HL-60 (cell line): ENCODE data around the gene ARMCX2.

Experiments used
- DNase-seq, 2 experiments: peaks; one replicate each; pipeline ENCODE4 v3.0.0-alpha.2; 2010 to 2020; ENCODE audit warnings: low read depth in 1 of 2, low spot score in 1 of 2
- H3K27ac ChIP-seq: fragments of 250-450 bp; sonication (Bioruptor Pico); replicated peaks from 2 replicates; pipeline ENCODE4 v1.5.1; 2020; ENCODE audit warnings: mild to moderate bottlenecking, moderate library complexity
- H3K27me3 ChIP-seq: fragments of 250-450 bp; sonication (Bioruptor Pico); 2 replicates; pipeline ENCODE4 v1.5.1; 2021; ENCODE audit warnings: mild to moderate bottlenecking, moderate library complexity; ENCODE audit not compliant: insufficient read depth, poor library complexity, severe bottlenecking
- H3K4me3 ChIP-seq: replicated peaks from 2 replicates; pipeline ENCODE4 v1.5.1; 2011; ENCODE audit warnings: mild to moderate bottlenecking, control low read depth, low read length; ENCODE audit not compliant: insufficient read depth
- GABPA ChIP-seq: IDR thresholded peaks from 2 replicates; pipeline ENCODE4 v1.6.1; 2012; ENCODE audit warnings: low read depth
- POLR2AphosphoS5 ChIP-seq: IDR thresholded peaks from 2 replicates; pipeline ENCODE4 v1.6.1; 2012; ENCODE audit warnings: low read depth
- SPI1 ChIP-seq: IDR thresholded peaks from 2 replicates; pipeline ENCODE4 v1.6.1; 2012; ENCODE audit warnings: low read depth, mild to moderate bottlenecking, borderline replicate concordance
- TF ChIP-seq, protein P1 (sequence below): IDR thresholded peaks from 2 replicates; pipeline ENCODE4 v1.6.1; 2012; ENCODE audit warnings: low read depth; ENCODE audit not compliant: insufficient replicate concordance
- TF ChIP-seq, protein P2 (sequence below): IDR thresholded peaks from one replicate; pipeline ENCODE4 v1.5.1; 2011; ENCODE audit warnings: low read length, control low read depth, inconsistent platforms; ENCODE audit not compliant: insufficient read depth

Gene ARMCX2

DNA sequence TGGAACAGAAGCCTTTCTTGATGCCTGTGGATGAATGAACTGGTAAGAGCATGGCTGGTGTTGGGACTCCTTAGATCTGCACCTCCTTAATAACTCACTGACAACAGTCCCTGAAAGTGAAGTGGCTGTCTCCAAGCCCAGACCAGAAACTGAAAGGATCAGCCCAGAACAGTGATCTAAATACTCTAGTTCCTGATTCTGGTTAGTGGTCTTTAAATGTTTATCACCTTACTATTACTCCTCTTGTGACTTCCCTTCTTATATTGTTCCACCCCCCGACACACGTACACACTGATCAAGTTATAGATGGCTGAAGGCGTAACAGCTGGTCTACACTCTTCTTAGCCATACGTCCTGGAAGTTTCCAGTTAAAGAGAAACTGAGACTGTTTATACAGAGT, 33.8 kb upstream of the ARMCX2 start:
- H3K4me3 ChIP-seq: no peak overlapping the region
- TF ChIP-seq, protein P1, sequence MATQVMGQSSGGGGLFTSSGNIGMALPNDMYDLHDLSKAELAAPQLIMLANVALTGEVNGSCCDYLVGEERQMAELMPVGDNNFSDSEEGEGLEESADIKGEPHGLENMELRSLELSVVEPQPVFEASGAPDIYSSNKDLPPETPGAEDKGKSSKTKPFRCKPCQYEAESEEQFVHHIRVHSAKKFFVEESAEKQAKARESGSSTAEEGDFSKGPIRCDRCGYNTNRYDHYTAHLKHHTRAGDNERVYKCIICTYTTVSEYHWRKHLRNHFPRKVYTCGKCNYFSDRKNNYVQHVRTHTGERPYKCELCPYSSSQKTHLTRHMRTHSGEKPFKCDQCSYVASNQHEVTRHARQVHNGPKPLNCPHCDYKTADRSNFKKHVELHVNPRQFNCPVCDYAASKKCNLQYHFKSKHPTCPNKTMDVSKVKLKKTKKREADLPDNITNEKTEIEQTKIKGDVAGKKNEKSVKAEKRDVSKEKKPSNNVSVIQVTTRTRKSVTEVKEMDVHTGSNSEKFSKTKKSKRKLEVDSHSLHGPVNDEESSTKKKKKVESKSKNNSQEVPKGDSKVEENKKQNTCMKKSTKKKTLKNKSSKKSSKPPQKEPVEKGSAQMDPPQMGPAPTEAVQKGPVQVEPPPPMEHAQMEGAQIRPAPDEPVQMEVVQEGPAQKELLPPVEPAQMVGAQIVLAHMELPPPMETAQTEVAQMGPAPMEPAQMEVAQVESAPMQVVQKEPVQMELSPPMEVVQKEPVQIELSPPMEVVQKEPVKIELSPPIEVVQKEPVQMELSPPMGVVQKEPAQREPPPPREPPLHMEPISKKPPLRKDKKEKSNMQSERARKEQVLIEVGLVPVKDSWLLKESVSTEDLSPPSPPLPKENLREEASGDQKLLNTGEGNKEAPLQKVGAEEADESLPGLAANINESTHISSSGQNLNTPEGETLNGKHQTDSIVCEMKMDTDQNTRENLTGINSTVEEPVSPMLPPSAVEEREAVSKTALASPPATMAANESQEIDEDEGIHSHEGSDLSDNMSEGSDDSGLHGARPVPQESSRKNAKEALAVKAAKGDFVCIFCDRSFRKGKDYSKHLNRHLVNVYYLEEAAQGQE: no peak
- no peak for TF ChIP-seq GABPA
- TF ChIP-seq POLR2AphosphoS5: no peak
- TF ChIP-seq, protein P2, sequence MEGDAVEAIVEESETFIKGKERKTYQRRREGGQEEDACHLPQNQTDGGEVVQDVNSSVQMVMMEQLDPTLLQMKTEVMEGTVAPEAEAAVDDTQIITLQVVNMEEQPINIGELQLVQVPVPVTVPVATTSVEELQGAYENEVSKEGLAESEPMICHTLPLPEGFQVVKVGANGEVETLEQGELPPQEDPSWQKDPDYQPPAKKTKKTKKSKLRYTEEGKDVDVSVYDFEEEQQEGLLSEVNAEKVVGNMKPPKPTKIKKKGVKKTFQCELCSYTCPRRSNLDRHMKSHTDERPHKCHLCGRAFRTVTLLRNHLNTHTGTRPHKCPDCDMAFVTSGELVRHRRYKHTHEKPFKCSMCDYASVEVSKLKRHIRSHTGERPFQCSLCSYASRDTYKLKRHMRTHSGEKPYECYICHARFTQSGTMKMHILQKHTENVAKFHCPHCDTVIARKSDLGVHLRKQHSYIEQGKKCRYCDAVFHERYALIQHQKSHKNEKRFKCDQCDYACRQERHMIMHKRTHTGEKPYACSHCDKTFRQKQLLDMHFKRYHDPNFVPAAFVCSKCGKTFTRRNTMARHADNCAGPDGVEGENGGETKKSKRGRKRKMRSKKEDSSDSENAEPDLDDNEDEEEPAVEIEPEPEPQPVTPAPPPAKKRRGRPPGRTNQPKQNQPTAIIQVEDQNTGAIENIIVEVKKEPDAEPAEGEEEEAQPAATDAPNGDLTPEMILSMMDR: no peak
- TF ChIP-seq SPI1: no peak
- H3K27me3 ChIP-seq: no peaks in the 10 kb centered on the region
- H3K27ac ChIP-seq: no peak overlapping the region
- no peak for DNase-seq

DNA sequence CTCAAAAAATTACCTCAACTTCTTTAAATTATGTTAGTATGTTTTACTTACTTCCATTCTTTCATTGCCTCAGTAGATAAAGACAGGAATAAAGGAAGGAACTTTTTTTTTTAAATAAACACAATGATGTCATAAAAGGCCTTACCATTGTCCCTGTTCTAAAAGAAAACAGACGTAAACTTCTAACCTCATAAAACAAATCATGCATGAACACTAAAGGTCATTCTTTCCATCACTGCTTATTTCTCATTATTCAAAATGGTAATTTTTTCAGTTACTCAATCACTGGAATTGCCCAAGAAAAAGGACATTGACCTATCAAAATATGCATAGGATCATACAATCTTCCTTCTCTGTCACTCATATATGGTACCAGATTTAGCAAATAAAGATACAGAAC, 32.2 kb upstream of the ARMCX2 start:
- DNase-seq: no peak

DNA sequence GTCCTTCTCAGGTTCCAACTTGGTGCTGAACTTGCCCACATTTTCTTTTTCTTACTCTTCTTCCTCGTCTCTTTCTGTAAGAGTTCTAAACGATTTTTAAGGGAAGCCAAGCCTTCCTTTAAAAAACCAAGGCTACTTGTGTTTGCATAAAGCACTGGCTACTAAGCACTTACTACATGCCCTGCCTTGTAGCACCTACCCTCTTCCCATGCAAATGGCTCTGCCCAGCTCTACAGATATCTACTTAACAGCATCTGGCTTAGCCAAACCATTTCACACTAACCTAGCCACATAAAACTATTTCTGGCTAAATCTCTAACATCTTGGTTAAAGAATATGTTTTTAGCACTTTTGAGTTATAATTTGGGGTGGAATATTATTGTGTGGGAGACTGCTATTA, 26.9 kb upstream of the ARMCX2 start:
- TF ChIP-seq GABPA: no peak
- TF ChIP-seq POLR2AphosphoS5: no peak
- TF ChIP-seq, protein P2: no peak
- no peak for TF ChIP-seq SPI1
- TF ChIP-seq, protein P1: no peak
- H3K27me3 ChIP-seq: no peaks in the 10 kb centered on the region
- DNase-seq: no peak
- H3K4me3 ChIP-seq: no peak overlapping the region
- no peak overlapping the region for H3K27ac ChIP-seq

More for the DNA sequence above, 32.2 kb upstream of the ARMCX2 start:
- TF ChIP-seq SPI1 (no peak), GABPA (no peak), POLR2AphosphoS5 (no peak)
- TF ChIP-seq, protein P2: no peak
- TF ChIP-seq, protein P1: no peak
- H3K4me3 ChIP-seq: no peak overlapping the region
- H3K27ac ChIP-seq: no peak overlapping the region
- H3K27me3 ChIP-seq: no peaks in the 10 kb centered on the region
